ENCODE measurements around the gene RPP14. TPM values are rescaled to one million over a fixed set of nuclear protein-coding genes. Genes with fewer than 3 reads are reported as not detected.

RPP14 gene
- total RNA-seq, 1 donor from 2014 or later = 15.2 TPM

DNA sequence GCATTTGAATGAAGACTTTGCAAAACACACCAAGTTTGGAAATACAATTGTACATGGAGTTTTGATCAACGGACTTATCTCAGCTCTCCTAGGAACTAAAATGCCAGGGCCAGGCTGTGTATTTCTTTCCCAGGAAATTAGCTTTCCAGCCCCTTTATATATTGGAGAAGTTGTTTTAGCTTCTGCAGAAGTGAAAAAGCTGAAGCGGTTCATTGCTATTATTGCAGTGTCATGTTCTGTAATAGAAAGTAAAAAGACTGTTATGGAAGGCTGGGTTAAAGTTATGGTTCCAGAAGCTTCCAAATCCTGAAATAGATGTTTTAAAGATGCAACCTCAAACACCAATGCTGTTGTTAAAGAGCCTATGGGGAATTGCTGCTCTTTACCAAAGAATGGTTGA, 11.8 kb downstream of the RPP14 start:
- DNase-seq (ENCODE audit: low spot score) = no peak
- Mint-ChIP-seq H3K27me3 (ENCODE audit: unreplicated experiment) (no peaks in the 10 kb centered on the region), H3K36me3 (ENCODE audit: low read depth, unreplicated experiment) (peaks cover 13% of the 10 kb centered on the region), H3K4me1 (ENCODE audit: unreplicated experiment) (no peaks in the 10 kb centered on the region), H3K27ac (ENCODE audit: unreplicated experiment) (no peak overlapping the region), H3K4me3 (ENCODE audit: unreplicated experiment) (no peak overlapping the region), H3K9me3 (ENCODE audit: unreplicated experiment) (no peaks in the 10 kb centered on the region)
- TF ChIP-seq, protein P1, sequence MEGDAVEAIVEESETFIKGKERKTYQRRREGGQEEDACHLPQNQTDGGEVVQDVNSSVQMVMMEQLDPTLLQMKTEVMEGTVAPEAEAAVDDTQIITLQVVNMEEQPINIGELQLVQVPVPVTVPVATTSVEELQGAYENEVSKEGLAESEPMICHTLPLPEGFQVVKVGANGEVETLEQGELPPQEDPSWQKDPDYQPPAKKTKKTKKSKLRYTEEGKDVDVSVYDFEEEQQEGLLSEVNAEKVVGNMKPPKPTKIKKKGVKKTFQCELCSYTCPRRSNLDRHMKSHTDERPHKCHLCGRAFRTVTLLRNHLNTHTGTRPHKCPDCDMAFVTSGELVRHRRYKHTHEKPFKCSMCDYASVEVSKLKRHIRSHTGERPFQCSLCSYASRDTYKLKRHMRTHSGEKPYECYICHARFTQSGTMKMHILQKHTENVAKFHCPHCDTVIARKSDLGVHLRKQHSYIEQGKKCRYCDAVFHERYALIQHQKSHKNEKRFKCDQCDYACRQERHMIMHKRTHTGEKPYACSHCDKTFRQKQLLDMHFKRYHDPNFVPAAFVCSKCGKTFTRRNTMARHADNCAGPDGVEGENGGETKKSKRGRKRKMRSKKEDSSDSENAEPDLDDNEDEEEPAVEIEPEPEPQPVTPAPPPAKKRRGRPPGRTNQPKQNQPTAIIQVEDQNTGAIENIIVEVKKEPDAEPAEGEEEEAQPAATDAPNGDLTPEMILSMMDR (IDR thresholded peaks at IDR 0.05; ENCODE audit: unreplicated experiment) = no peak

DNA sequence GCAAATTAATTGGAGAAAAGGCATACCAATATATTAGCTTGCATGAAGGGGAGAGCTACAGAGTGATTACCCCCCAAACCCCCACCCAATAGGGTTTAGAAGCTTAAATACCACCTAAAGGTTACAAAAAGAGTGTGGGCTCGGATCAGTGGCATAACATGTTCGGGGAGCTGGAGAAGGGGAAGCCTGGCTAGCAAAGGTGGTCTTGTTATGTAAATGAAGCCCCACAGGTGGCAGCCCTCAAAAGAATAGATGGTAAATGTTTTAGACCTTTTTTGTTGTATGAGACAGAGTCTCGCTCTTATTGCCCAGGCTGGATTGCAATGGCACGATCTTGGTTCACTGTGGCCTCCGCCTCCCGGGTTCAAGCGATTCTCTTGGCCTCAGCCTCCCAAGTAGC, 15.7 kb downstream of the RPP14 start:
- peaks cover 7% of the 10 kb centered on the region for H3K4me1 Mint-ChIP-seq (ENCODE audit: unreplicated experiment)
- no peak for DNase-seq (ENCODE audit: low spot score)
- no peak overlapping the region for H3K27ac Mint-ChIP-seq (ENCODE audit: unreplicated experiment)
- TF ChIP-seq, protein P1 (IDR thresholded peaks at IDR 0.05; ENCODE audit: unreplicated experiment) = no peak
- H3K9me3 Mint-ChIP-seq (ENCODE audit: unreplicated experiment) = no peaks in the 10 kb centered on the region
- H3K27me3 Mint-ChIP-seq (ENCODE audit: unreplicated experiment) = peaks cover 2% of the 10 kb centered on the region
- no peak overlapping the region for H3K4me3 Mint-ChIP-seq (ENCODE audit: unreplicated experiment)
- H3K36me3 Mint-ChIP-seq (ENCODE audit: low read depth, unreplicated experiment) = peaks cover 7% of the 10 kb centered on the region

DNA sequence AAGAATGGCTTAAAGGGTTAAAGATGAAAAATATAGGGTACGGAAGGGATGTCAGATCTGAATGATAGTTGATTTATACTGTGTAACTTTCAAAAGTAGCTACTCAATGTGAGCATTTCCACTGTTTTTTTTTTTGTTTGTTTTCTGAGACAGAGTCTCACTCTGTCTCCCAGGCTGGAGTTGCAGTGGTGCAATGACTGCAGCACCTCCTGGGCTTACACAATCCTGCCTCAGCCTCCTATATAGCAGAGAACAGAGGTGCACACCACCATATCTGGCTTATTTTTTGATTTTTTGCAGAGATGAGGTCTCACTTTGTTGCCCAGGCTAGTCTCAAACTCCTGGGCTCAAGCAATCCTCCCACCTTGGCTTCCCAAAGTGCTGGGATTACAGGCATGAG, 16.7 kb downstream of the RPP14 start:
- no peaks in the 10 kb centered on the region for H3K9me3 Mint-ChIP-seq (ENCODE audit: unreplicated experiment)
- peaks cover 4% of the 10 kb centered on the region for H3K27me3 Mint-ChIP-seq (ENCODE audit: unreplicated experiment)
- no peaks in the 10 kb centered on the region for H3K36me3 Mint-ChIP-seq (ENCODE audit: low read depth, unreplicated experiment)
- TF ChIP-seq, protein P1 (IDR thresholded peaks at IDR 0.05; ENCODE audit: unreplicated experiment) = no peak
- no peak for DNase-seq (ENCODE audit: low spot score)
- H3K4me1 Mint-ChIP-seq (ENCODE audit: unreplicated experiment) = peaks cover 7% of the 10 kb centered on the region
- no peak overlapping the region for H3K27ac Mint-ChIP-seq (ENCODE audit: unreplicated experiment)
- no peak overlapping the region for H3K4me3 Mint-ChIP-seq (ENCODE audit: unreplicated experiment)

- Mint-ChIP-seq H3K4me1 (ENCODE audit: unreplicated experiment) (peaks cover 7% of the 10 kb centered on the region), H3K27me3 (ENCODE audit: unreplicated experiment) (peaks cover 4% of the 10 kb centered on the region), H3K4me3 (ENCODE audit: unreplicated experiment) (no peak overlapping the region), H3K9me3 (ENCODE audit: unreplicated experiment) (no peaks in the 10 kb centered on the region), H3K36me3 (ENCODE audit: low read depth, unreplicated experiment) (no peaks in the 10 kb centered on the region), H3K27ac (ENCODE audit: unreplicated experiment) (no peak overlapping the region)
- DNase-seq (ENCODE audit: low spot score) = no peak
- TF ChIP-seq, protein P1 (IDR thresholded peaks at IDR 0.05; ENCODE audit: unreplicated experiment) = no peak
Observed at GRCh38 chr3:58323529-58324390, 17.7 kb downstream of the RPP14 start.
